ENCODE data around the gene SP4.

GRCh38 chr7:21526007-21526406, 98.1 kb downstream of the SP4 start:
- TF ChIP-seq ARNT (IDR thresholded peaks at IDR 0.05) (no peak), NFRKB (IDR thresholded peaks at IDR 0.05) (no peak), SP1 (IDR thresholded peaks at IDR 0.05) (no peak), FOXK2 (IDR thresholded peaks at IDR 0.05) (no peak), SUZ12 (IDR thresholded peaks at IDR 0.05) (no peak), ZNF384 (IDR thresholded peaks at IDR 0.05) (no peak), ELF4 (IDR thresholded peaks at IDR 0.05) (no peak), BHLHE40 (IDR thresholded peaks at IDR 0.05; ENCODE audit: borderline replicate concordance) (no peak), FOXA1 (IDR thresholded peaks at IDR 0.05) (no peak), L3MBTL2 (conservative IDR thresholded peaks at IDR 0.05) (no peak)
